ENCODE data around the gene SPON1. TPM values are rescaled to one million over a fixed set of nuclear protein-coding genes. Genes with fewer than 3 reads are reported as not detected.

The SPON1 gene
- total and polyA plus RNA-seq, 2 of the 8 experiments (the other 6 are each of a cell fraction or from before 2014, with no cell fraction given): 1.5 to 5.4 TPM

GRCh38 chr11:14189874-14190273 is 227.4 kb downstream of the SPON1 start:
- ChIA-PET CTCF (ENCODE audit: partially characterized antibody) (interaction anchor here (1.0 to 2.2 kb wide), 6 partner anchors 8 to 247 kb away, joined by 3 to 8 read pairs (median 4); no protein-coding TSS in a partner anchor), POLR2A (ENCODE audit: partially characterized antibody) (no interaction called here)
- no peaks in the 10 kb centered on the region for H4K20me1 ChIP-seq (replicated peaks in 1 of 2; ENCODE audit: control insufficient read depth in 1 of 2, insufficient read depth in 2 of 2, low read length in 2 of 2)
- no peak overlapping the region for H2BK120ac ChIP-seq (replicated peaks; ENCODE audit: low read depth, low read length)
- no peak overlapping the region for H3K18ac ChIP-seq (ENCODE audit: extremely low read depth, low read length)
- H2AFZ ChIP-seq (ENCODE audit: low read length): no peak overlapping the region
- 87% methylated on average over 3 of the region's 3 CpGs; no CpG with 5 or more reads in 1 of the 2 experiments for WGBS, 2 experiments (ENCODE audit: extremely low coverage in 1 of 2, insufficient coverage in 1 of 2, insufficient read length in 1 of 2, insufficient replicate concordance in 2 of 2, low coverage in 1 of 2, low lambda C conversion rate in 2 of 2, missing lambda C conversion rate in 1 of 2)
- H2BK5ac ChIP-seq (ENCODE audit: low read depth, low read length): no peak overlapping the region
- no peak overlapping the region for H4K91ac ChIP-seq (replicated peaks; ENCODE audit: insufficient read length, low read length)
- no peak overlapping the region for H4K8ac ChIP-seq (ENCODE audit: extremely low read depth, insufficient read depth, low read length)
- H3K4ac ChIP-seq (replicated peaks; ENCODE audit: insufficient read length, low read depth, low read length): no peak overlapping the region
- DNase-seq (ENCODE audit: low read depth in 1 of 2, low spot score in 2 of 2) (no peak), FAIRE-seq (no peak)
- H2BK12ac ChIP-seq (ENCODE audit: low read depth, low read length): no peak overlapping the region
- H3K27me3 ChIP-seq (replicated peaks in 1 of 4; ENCODE audit: control insufficient read depth in 3 of 4, extremely low read depth in 1 of 4, insufficient read depth in 3 of 4, low read length in 3 of 4): no peaks in the 10 kb centered on the region
- no peaks in the 10 kb centered on the region for H3K79me2 ChIP-seq (ENCODE audit: control insufficient read depth in 1 of 2, insufficient read depth in 2 of 2, low read length in 2 of 2)
- no peak overlapping the region for H2BK20ac ChIP-seq (ENCODE audit: low read length)
- no peak overlapping the region for H3K4me2 ChIP-seq (ENCODE audit: insufficient read depth in 1 of 2, low read depth in 2 of 2, low read length in 2 of 2)
- H3K36me3 ChIP-seq (ENCODE audit: control insufficient read depth in 2 of 4, insufficient read depth in 4 of 4, low read length in 3 of 4): no peaks in the 10 kb centered on the region
- no peaks in the 10 kb centered on the region for H3K23me2 ChIP-seq (ENCODE audit: low read depth, low read length)
- no peak overlapping the region for H3K56ac ChIP-seq (replicated peaks; ENCODE audit: insufficient read length, low read depth, low read length)
- no peak overlapping the region for H3K4me3 ChIP-seq (ENCODE audit: extremely low read depth in 1 of 4, insufficient read depth in 2 of 4, low read depth in 3 of 4, low read length in 4 of 4)
- H3K9ac ChIP-seq (replicated peaks in 1 of 4; ENCODE audit: extremely low read depth in 1 of 4, low read depth in 3 of 4, low read length in 3 of 4): no peak overlapping the region
- H4K5ac ChIP-seq (ENCODE audit: insufficient read length, low read depth, low read length): no peak overlapping the region
- no peak overlapping the region for H2AK5ac ChIP-seq (ENCODE audit: low read depth, low read length)
- H3K23ac ChIP-seq (ENCODE audit: insufficient read length): no peak overlapping the region
- H3K79me1 ChIP-seq (ENCODE audit: low read depth, low read length): no peaks in the 10 kb centered on the region
- no peak overlapping the region for H3K14ac ChIP-seq (ENCODE audit: insufficient read length)
- H3K9me3 ChIP-seq (ENCODE audit: insufficient read depth in 2 of 2, low read depth in 1 of 2, low read length in 1 of 2): no peaks in the 10 kb centered on the region
- no peak overlapping the region for H3K27ac ChIP-seq (ENCODE audit: low read depth, low read length)
- H2BK15ac ChIP-seq (ENCODE audit: low read length): no peak overlapping the region
- H3K4me1 ChIP-seq (replicated peaks in 1 of 4; ENCODE audit: control insufficient read depth in 3 of 4, insufficient read depth in 4 of 4, low read length in 3 of 4): peaks cover 0 to 3% (median 0%) of the 10 kb centered on the region in 4 experiments; a peak in 2 of 7 replicates
- TF ChIP-seq TCF12 (IDR thresholded peaks at IDR 0.05; ENCODE audit: low read depth, low read length): no peak
- TF ChIP-seq NRF1 (IDR thresholded peaks at IDR 0.05; ENCODE audit: low read depth, low read length): no peak
- TF ChIP-seq HDAC6 (IDR thresholded peaks at IDR 0.05; ENCODE audit: low read depth, low read length): no peak
- no peak for TF ChIP-seq TBP (IDR thresholded peaks at IDR 0.05; ENCODE audit: low read depth, low read length)
- no peak for TF ChIP-seq TAF7 (optimal IDR thresholded peaks at IDR 0.05; ENCODE audit: borderline replicate concordance, low read depth, low read length)
- no peak for TF ChIP-seq KDM4A (IDR thresholded peaks at IDR 0.05; ENCODE audit: low read depth, low read length, severe bottlenecking)
- no peak for TF ChIP-seq EGR1 (IDR thresholded peaks at IDR 0.05; ENCODE audit: borderline replicate concordance, low read depth, low read length)
- no peak for TF ChIP-seq PHF8 (conservative IDR thresholded peaks at IDR 0.05; ENCODE audit: low read depth, low read length)
